GM23248 (cell line): ENCODE data around the gene TMEM131. TPM values are rescaled to one million over a fixed set of nuclear protein-coding genes. Genes with fewer than 3 reads are reported as not detected.

Experiments
- DNase-seq: peaks from one replicate; pipeline ENCODE4 v3.0.0-alpha.2; 2015
- H2AFZ ChIP-seq: fragments of 200-600 bp; sonication (generic); 2 replicates; pipeline ENCODE4 v1.6.1; 2016; ENCODE audit warnings: antibody characterized with exemption
- H3F3A ChIP-seq: fragments of 200-600 bp; sonication (generic); 2 replicates; pipeline ENCODE4 v1.6.1; 2016; ENCODE audit warnings: mild to moderate bottlenecking, antibody characterized with exemption, mixed run types; ENCODE audit not compliant: insufficient read depth
- H3K27ac ChIP-seq: fragments of 200-600 bp; sonication (generic); 2 replicates; pipeline ENCODE4 v1.5.1; 2016; ENCODE audit warnings: mild to moderate bottlenecking
- H3K27me3 ChIP-seq: fragments of 200-600 bp; sonication (generic); replicated peaks from 2 replicates; pipeline ENCODE4 v1.6.1; 2016; ENCODE audit warnings: mild to moderate bottlenecking; ENCODE audit not compliant: insufficient read depth
- H3K36me3 ChIP-seq: fragments of 200-600 bp; sonication (generic); 2 replicates; pipeline ENCODE4 v1.6.1; 2016; ENCODE audit warnings: low read depth, mild to moderate bottlenecking
- H3K4me1 ChIP-seq: fragments of 200-600 bp; sonication (generic); 2 replicates; pipeline ENCODE4 v1.6.1; 2016; ENCODE audit warnings: mild to moderate bottlenecking; ENCODE audit not compliant: insufficient read depth
- H3K4me2 ChIP-seq: fragments of 200-600 bp; sonication (generic); one replicate; pipeline ENCODE4 v1.6.1; 2016; ENCODE audit warnings: mild to moderate bottlenecking; ENCODE audit not compliant: unreplicated experiment
- H3K4me3 ChIP-seq: fragments of 200-600 bp; sonication (generic); 2 replicates; pipeline ENCODE4 v1.5.1; 2016; ENCODE audit warnings: mild to moderate bottlenecking
- H3K79me2 ChIP-seq: fragments of 200-600 bp; sonication (generic); 2 replicates; pipeline ENCODE4 v1.6.1; 2016; ENCODE audit warnings: mild to moderate bottlenecking; ENCODE audit not compliant: insufficient read depth
- H3K9ac ChIP-seq: fragments of 200-600 bp; sonication (generic); 2 replicates; pipeline ENCODE4 v1.6.1; 2016; ENCODE audit warnings: mild to moderate bottlenecking
- H3K9me2 ChIP-seq: fragments of 200-600 bp; sonication (generic); 2 replicates; pipeline ENCODE4 v1.6.1; 2016; ENCODE audit warnings: mixed run types, mild to moderate bottlenecking, moderate library complexity; ENCODE audit not compliant: insufficient read depth
- H3K9me3 ChIP-seq: fragments of 200-600 bp; sonication (generic); one replicate; pipeline ENCODE4 v1.6.1; 2017; ENCODE audit warnings: low read depth
- H4K20me1 ChIP-seq: fragments of 200-600 bp; sonication (generic); 2 replicates; pipeline ENCODE4 v1.6.0; 2016; ENCODE audit not compliant: insufficient read depth
- EZH2 ChIP-seq: fragments of 200-600 bp; sonication (generic); IDR thresholded peaks from 2 replicates; pipeline ENCODE4 v1.6.1; 2018; ENCODE audit warnings: antibody characterized with exemption, mild to moderate bottlenecking; ENCODE audit not compliant: insufficient read depth, poor library complexity, severe bottlenecking
- EZH2phosphoT487 ChIP-seq: fragments of 200-600 bp; sonication (generic); IDR thresholded peaks from 2 replicates; pipeline ENCODE4 v1.6.1; 2018; ENCODE audit warnings: antibody characterized with exemption, moderate library complexity, mild to moderate bottlenecking, low read depth; ENCODE audit not compliant: insufficient read depth
- WGBS, 2 experiments: methylation state at CpG; one replicate each; pipeline ENCODE4 v1.1.6; 2015 to 2017; ENCODE audit warnings: low lambda C conversion rate in 2 of 2, low coverage in 1 of 2; ENCODE audit errors: missing lambda C conversion rate in 2 of 2; 5-methylcytosine and 5-hydroxymethylcytosine counted together
- in situ Hi-C: fragments of 300-500 bp; cut with MboI; formaldehyde crosslinking; loops from 2 replicates; pipeline ENCODE4 v1.15.0; 2020
- polyA plus RNA-seq: library from polyadenylated mRNA; unstranded; fragments of >200 nt; fragmentation: Nextera tagmentation; extraction: Ambion mirVana; gene quantifications from 2 replicates; pipeline ENCODE4 v1.2.1, GENCODE V29; 2016
- total RNA-seq: library from RNA; depleted of rRNA; stranded (reverse); fragments of >200 nt; shearing (Covaris generic); gene quantifications from 2 replicates; pipeline ENCODE4 v1.2.3, GENCODE V29; 2014

TMEM131 gene
- total and polyA plus RNA-seq, 2 experiments from 2014 or later: 15.7 to 16.4 TPM

DNA sequence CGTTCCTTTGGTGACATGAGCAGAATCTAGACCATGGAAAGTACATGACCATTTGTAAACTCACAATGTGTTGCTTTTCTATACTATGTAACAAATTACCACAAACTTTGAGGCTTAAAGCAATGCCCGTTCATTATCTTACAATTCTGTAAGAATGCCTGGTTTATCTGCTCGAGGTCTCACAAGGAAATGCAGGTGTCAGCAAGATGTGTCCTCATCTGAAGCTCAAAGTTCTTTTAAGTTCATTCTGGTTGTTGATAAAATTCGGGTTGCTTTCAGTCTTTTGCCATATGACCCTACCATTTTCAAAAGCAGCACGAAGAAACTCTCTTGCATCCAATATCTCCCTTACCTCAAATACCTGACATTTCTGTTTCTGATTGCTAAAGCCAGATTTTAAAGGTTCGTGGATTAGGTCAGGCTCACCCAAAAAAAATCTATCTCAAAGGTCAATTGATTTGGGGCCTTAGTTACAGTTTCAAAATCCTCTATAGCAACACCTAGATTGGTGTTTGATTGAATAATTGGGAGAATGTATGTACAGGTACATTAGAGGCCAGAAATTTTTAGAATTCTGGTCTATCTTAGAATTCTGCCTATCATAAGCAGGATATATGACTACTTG, 125.9 kb downstream of the TMEM131 start:
- Histone ChIP-seq H3K9me2 (no peaks in the 10 kb centered on the region), H3K36me3 (no peaks in the 10 kb centered on the region), H3K4me2 (peak overlapping the region; percentile 80), H4K20me1 (no peaks in the 10 kb centered on the region), H3K4me1 (peaks cover 30% of the 10 kb centered on the region), H3K27ac (peak overlapping the region; percentile 91), H3K9me3 (no peaks in the 10 kb centered on the region), H2AFZ (no peak overlapping the region), H3K27me3 (no peaks in the 10 kb centered on the region), H3K4me3 (peak overlapping the region; percentile 56), H3K9ac (peak overlapping the region; percentile 67), H3K79me2 (peaks cover 46% of the 10 kb centered on the region), H3F3A (peaks cover 37% of the 10 kb centered on the region)
- TF ChIP-seq EZH2phosphoT487 (no peak), EZH2 (no peak)
- in situ Hi-C loops: no loop called here
- 54 to 55% methylated on average over 6 of the region's 6 CpGs for WGBS, 2 experiments
- DNase-seq: no peak

GRCh38 chr2:97868986-97869721, 126.6 kb downstream of the TMEM131 start:
- Histone ChIP-seq H3K27ac (peak overlapping the region; percentile 91), H3K79me2 (peaks cover 40% of the 10 kb centered on the region), H3K9ac (peak overlapping the region; percentile 67), H3F3A (peaks cover 37% of the 10 kb centered on the region), H4K20me1 (no peaks in the 10 kb centered on the region), H3K27me3 (no peaks in the 10 kb centered on the region), H3K9me3 (no peaks in the 10 kb centered on the region), H3K36me3 (no peaks in the 10 kb centered on the region), H2AFZ (no peak overlapping the region), H3K4me1 (peaks cover 30% of the 10 kb centered on the region), H3K4me2 (peak overlapping the region; percentile 80), H3K4me3 (peak overlapping the region; percentile 56), H3K9me2 (no peaks in the 10 kb centered on the region)
- TF ChIP-seq EZH2phosphoT487 (no peak), EZH2 (no peak)
- 40 to 41% methylated on average over 5 of the region's 5 CpGs for WGBS, 2 experiments
- DNase-seq: peak; percentile 93
- in situ Hi-C loops: no loop called here

DNA sequence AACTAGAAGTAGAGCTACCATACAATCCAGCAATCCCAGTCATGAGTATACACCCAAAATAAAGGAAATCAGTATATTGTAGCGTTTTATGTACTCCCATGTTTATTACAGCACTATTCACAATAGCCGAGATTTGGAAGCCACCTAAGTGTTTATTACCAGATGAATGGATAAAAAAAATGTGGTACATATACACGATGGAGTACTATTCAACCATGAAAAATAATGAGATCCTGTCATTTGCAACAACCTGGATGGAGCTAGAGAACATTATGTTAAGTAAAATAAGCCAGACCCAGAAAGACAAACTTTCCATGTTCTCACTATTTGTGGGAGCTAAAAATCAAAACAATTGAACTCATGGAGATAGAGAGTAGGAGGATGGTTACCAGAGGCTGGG, 131.9 kb downstream of the TMEM131 start:
- Histone ChIP-seq H3K4me2 (no peak overlapping the region), H3K27me3 (no peaks in the 10 kb centered on the region), H2AFZ (no peak overlapping the region), H3K79me2 (peaks cover 41% of the 10 kb centered on the region), H3K9me2 (no peaks in the 10 kb centered on the region), H3K4me1 (peaks cover 8% of the 10 kb centered on the region), H3K27ac (no peak overlapping the region), H3K4me3 (no peak overlapping the region), H3K9me3 (no peaks in the 10 kb centered on the region), H3K36me3 (no peaks in the 10 kb centered on the region), H4K20me1 (no peaks in the 10 kb centered on the region), H3K9ac (no peak overlapping the region), H3F3A (peaks cover 6% of the 10 kb centered on the region)
- DNase-seq: no peak
- no peak for TF ChIP-seq EZH2
- no peak for TF ChIP-seq EZH2phosphoT487
- 93 to 95% methylated on average over 3 of the region's 3 CpGs for WGBS, 2 experiments
- in situ Hi-C loops: no loop called here

- Histone ChIP-seq H3K9ac (no peak overlapping the region), H3K4me1 (no peaks in the 10 kb centered on the region), H3K27me3 (no peaks in the 10 kb centered on the region), H3K36me3 (no peaks in the 10 kb centered on the region), H3F3A (no peaks in the 10 kb centered on the region), H3K9me3 (no peaks in the 10 kb centered on the region), H3K4me3 (no peak overlapping the region), H3K4me2 (no peak overlapping the region), H3K27ac (no peak overlapping the region), H3K9me2 (no peaks in the 10 kb centered on the region), H4K20me1 (no peaks in the 10 kb centered on the region), H3K79me2 (peaks cover 22% of the 10 kb centered on the region), H2AFZ (no peak overlapping the region)
- TF ChIP-seq EZH2phosphoT487 (no peak), EZH2 (no peak)
- 93 to 100% methylated on average over 2 of the region's 2 CpGs for WGBS, 2 experiments
- no peak for DNase-seq
- in situ Hi-C loops: no loop called here
Measured at GRCh38 chr2:97861177-97861576, 134.6 kb downstream of the TMEM131 start.
